Stimulated activated naive B cell treated with anti-CD40 and anti-IgM and Interleukin-4, amounts not matched to agents 10 μg/mL and 1 μg/mL and 100 μg/mL, for 72 hours (primary cell): ENCODE results near the gene DNMT3L.
A peak's percentile ranks its signal among the peaks of the same experiment; 100 is the strongest.
"Not testable (repeated sequence)": the region's sequence is repeated elsewhere in the genome, so short reads cannot be mapped to it uniquely, and the experiment has no call there.

Experiments used
- ATAC-seq, 2 donors: fragments of 150-1000 bp; cut with Tn5 transposase; replicated peaks; 2 replicates each; pipeline ENCODE4 v1.10.0; 2021; ENCODE audit warnings: moderate library complexity in 1 of 2
- DNase-seq: peaks from one replicate; pipeline ENCODE4 v3.0.0; 2021
- H3K27ac Mint-ChIP-seq: one replicate; pipeline ENCODE4 v1.8.0; 2022; ENCODE audit warnings: mild to moderate bottlenecking, mixed read lengths
- H3K27me3 Mint-ChIP-seq, 2 donors: one replicate each; pipeline ENCODE4 v1.8.0; 2022; ENCODE audit warnings: mixed read lengths in 2 of 2
- H3K36me3 Mint-ChIP-seq, 2 donors: one replicate each; pipeline ENCODE4 v1.8.0; 2022; ENCODE audit warnings: mixed read lengths in 2 of 2, mild to moderate bottlenecking in 1 of 2
- H3K4me1 Mint-ChIP-seq, 2 donors: one replicate each; pipeline ENCODE4 v1.8.0; 2022; ENCODE audit warnings: mixed read lengths in 2 of 2, mild to moderate bottlenecking in 1 of 2
- H3K4me3 Mint-ChIP-seq, 2 donors: one replicate each; pipeline ENCODE4 v1.8.0; 2022; ENCODE audit warnings: mild to moderate bottlenecking in 2 of 2, mixed read lengths in 2 of 2, moderate library complexity in 1 of 2
- H3K9me3 Mint-ChIP-seq, 2 donors: one replicate each; pipeline ENCODE4 v1.8.0; 2022; ENCODE audit warnings: mixed read lengths in 2 of 2, mild to moderate bottlenecking in 1 of 2

DNMT3L gene

GRCh38 chr21:44223334-44223733 is 38.4 kb downstream of the DNMT3L start:
- not testable (repeated sequence) for H3K27ac Mint-ChIP-seq, DNase-seq, H3K4me3 Mint-ChIP-seq, H3K27me3 Mint-ChIP-seq, H3K9me3 Mint-ChIP-seq, H3K36me3 Mint-ChIP-seq, H3K4me1 Mint-ChIP-seq
- peak; percentile 25 to 29 for ATAC-seq

GRCh38 chr21:44220674-44221073 is 41.0 kb downstream of the DNMT3L start:
- not testable (repeated sequence) for H3K4me1 Mint-ChIP-seq, H3K9me3 Mint-ChIP-seq, H3K4me3 Mint-ChIP-seq, H3K27ac Mint-ChIP-seq, DNase-seq, H3K27me3 Mint-ChIP-seq, H3K36me3 Mint-ChIP-seq, ATAC-seq

- ATAC-seq, result peak; percentile 25 to 48
- H3K4me1 Mint-ChIP-seq, DNase-seq, H3K27ac Mint-ChIP-seq, H3K4me3 Mint-ChIP-seq, H3K27me3 Mint-ChIP-seq, H3K9me3 Mint-ChIP-seq, H3K36me3 Mint-ChIP-seq: not testable (repeated sequence)
Observed at GRCh38 chr21:44218461-44218860, 43.2 kb downstream of the DNMT3L start.

DNA sequence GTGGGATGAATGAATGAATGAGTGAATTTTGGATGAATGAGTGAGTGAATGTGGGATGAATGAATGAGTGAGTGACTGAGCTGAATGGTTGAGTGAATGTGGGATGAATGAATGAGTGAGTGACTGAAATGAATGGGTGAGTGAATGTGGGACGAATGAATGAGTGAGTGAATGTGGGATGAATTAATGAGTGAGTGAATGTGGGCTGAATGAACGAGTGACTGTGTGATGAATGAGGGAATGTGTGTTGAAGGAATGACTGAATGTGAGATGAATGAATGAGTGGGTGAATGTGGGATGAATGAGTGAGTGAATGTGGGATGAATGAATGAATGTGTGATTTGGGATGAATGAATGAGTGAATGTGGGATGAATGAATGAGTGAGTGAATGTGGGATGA is 49.7 kb downstream of the DNMT3L start:
- not testable (repeated sequence) for ATAC-seq

GRCh38 chr21:44211574-44211973 is 50.1 kb downstream of the DNMT3L start:
- not testable (repeated sequence) for H3K36me3 Mint-ChIP-seq, H3K27me3 Mint-ChIP-seq, H3K27ac Mint-ChIP-seq, H3K4me3 Mint-ChIP-seq, H3K4me1 Mint-ChIP-seq, ATAC-seq, DNase-seq, H3K9me3 Mint-ChIP-seq

More for the DNA sequence above, 49.7 kb downstream of the DNMT3L start:
- not testable (repeated sequence) for H3K9me3 Mint-ChIP-seq, DNase-seq, H3K36me3 Mint-ChIP-seq, H3K4me1 Mint-ChIP-seq, H3K27me3 Mint-ChIP-seq
- Mint-ChIP-seq H3K4me3 (peak overlapping the region; percentile 1 to 46), H3K27ac (peak overlapping the region; percentile 91)

GRCh38 chr21:44207860-44208646 is 53.6 kb downstream of the DNMT3L start:
- not testable (repeated sequence) for DNase-seq, H3K27me3 Mint-ChIP-seq, H3K4me1 Mint-ChIP-seq, H3K9me3 Mint-ChIP-seq, H3K4me3 Mint-ChIP-seq, H3K27ac Mint-ChIP-seq, H3K36me3 Mint-ChIP-seq
- peak; percentile 22 to 30 for ATAC-seq

- H3K36me3 Mint-ChIP-seq, H3K27ac Mint-ChIP-seq, H3K9me3 Mint-ChIP-seq, DNase-seq, H3K4me1 Mint-ChIP-seq, H3K4me3 Mint-ChIP-seq, H3K27me3 Mint-ChIP-seq: not testable (repeated sequence)
- ATAC-seq, result peak; percentile 84 to 88
Observed at GRCh38 chr21:44206698-44207676, 54.7 kb downstream of the DNMT3L start.

DNA sequence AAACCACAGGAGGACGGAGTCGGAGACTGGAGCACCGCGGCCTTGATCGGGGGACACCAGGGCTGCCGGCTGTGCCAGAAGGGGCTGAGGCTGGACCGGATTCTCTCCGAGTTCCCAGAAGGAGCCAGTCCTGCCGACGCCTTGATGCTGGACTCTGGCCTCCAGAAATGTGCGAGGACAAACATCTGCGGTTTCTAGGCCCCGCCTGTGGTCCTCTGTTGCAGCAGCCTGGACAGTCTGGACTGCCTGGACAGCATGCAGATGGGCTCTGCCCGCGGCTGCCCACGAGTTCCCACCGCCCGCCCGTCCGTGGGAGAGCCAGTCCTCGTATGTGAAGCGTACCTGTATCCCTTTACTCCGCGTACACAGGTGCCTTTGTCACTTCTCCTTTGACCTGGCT is 55.5 kb downstream of the DNMT3L start:
- H3K27me3 Mint-ChIP-seq, H3K4me1 Mint-ChIP-seq, H3K4me3 Mint-ChIP-seq, H3K36me3 Mint-ChIP-seq, H3K9me3 Mint-ChIP-seq, H3K27ac Mint-ChIP-seq, DNase-seq, ATAC-seq: not testable (repeated sequence)

DNA sequence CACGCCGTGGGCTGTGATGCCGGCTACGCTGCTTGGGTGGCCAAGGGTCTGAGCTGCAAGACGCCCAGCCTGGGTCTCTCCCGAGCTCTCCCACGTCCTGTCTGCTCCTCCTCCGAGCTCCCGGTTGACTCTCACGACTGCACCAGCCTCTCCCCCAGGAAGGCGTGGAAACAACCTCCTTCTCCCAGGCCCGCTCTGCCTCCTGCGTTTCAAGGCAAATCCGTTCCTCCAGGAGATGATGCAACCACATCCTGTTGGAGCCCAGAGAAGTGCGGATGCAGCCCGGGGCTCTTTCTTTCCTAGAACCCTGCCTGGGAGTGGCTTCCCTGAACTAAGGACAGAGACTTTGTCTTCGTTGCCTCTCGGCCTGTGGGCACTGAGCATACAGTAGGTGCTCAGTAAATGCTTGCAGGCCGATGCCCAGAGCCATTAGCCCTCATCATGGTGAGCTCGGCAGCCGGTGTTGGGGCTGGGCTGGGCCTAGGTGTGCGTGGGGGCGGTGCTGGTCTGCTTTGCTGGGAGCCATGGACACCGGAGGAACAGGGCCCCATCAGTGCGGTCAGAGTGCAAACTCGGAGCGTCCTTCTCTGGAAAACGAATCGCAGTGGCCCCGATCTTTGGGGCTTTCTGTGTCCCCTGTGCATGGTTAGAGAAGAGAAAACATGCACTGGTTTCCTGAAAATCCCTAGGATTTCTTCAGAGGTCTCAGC is 59.0 kb downstream of the DNMT3L start:
- not testable (repeated sequence) for ATAC-seq, H3K27me3 Mint-ChIP-seq, H3K36me3 Mint-ChIP-seq, DNase-seq, H3K4me3 Mint-ChIP-seq, H3K4me1 Mint-ChIP-seq, H3K9me3 Mint-ChIP-seq, H3K27ac Mint-ChIP-seq

DNA sequence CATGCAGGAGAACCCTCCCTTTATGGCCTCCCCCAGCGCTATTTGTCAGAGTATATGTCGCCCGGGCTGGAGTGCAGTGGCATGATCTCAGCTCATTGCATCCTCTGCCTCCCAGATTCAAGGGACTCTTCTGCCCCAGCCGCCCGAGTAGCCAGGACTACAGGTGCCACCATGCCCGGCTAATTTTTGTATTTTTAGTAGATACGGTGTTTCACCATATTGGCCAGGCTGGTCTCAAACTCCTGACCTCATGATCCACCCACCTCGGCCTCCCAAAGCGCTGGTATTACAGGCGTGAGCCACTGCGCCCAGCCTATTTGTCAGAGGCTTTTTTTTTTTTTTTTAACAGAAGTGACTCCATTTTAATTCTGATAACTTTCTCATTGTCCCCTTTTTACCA is 61.7 kb downstream of the DNMT3L start:
- H3K4me1 Mint-ChIP-seq, H3K36me3 Mint-ChIP-seq, H3K27me3 Mint-ChIP-seq, H3K27ac Mint-ChIP-seq, ATAC-seq, DNase-seq, H3K4me3 Mint-ChIP-seq, H3K9me3 Mint-ChIP-seq: not testable (repeated sequence)

GRCh38 chr21:44199448-44199847 is 62.2 kb downstream of the DNMT3L start:
- ATAC-seq, result no peak
- peak overlapping the region; percentile 56 for H3K27ac Mint-ChIP-seq

DNA sequence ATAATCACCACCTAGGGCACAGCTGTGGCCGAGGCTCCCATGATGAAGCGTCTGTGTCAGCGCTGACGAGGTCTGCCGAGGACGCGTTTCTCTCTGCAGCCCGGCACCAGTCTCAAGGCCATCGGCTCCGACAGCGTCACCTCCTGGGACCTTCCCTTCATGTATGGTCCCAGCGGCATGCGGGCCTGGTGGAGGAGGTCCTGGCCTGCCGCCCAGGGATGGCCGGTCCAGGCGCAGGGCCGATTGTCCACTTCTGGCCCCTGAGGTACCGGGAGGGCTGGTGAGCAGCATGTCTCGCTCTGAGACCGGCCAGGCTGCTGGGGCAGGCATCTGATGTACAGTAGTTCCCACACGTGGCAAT is 64.6 kb downstream of the DNMT3L start:
- H3K27ac Mint-ChIP-seq, H3K36me3 Mint-ChIP-seq, ATAC-seq, H3K27me3 Mint-ChIP-seq, H3K4me3 Mint-ChIP-seq, DNase-seq, H3K4me1 Mint-ChIP-seq, H3K9me3 Mint-ChIP-seq: not testable (repeated sequence)

More at GRCh38 chr21:44199448-44199847, 62.2 kb downstream of the DNMT3L start:
- H3K4me1 Mint-ChIP-seq, result peaks cover 0 to 5% of the 10 kb centered on the region in 2 donors
- no peaks in the 10 kb centered on the region for H3K36me3 Mint-ChIP-seq
- no peaks in the 10 kb centered on the region for H3K27me3 Mint-ChIP-seq
- DNase-seq, result no peak
- no peak overlapping the region for H3K4me3 Mint-ChIP-seq
- no peaks in the 10 kb centered on the region for H3K9me3 Mint-ChIP-seq
